Spleen (tissue), 7 donors: ENCODE results near the gene SRPK2.

ENCODE experiments used
- CTCF ChIP-seq, 11 experiments: fragments of 200-600 bp in 7 of 11; fragments of 450-650 bp in 4 of 11; sonication (generic) in 4 of 11; IDR thresholded peaks in 8 of 11; conservative IDR thresholded peaks in 3 of 11; 1 replicate in 7 of 11; 2 replicates in 4 of 11; pipeline versions ENCODE4 v1.4.0 to v1.8.0; 2016 to 2021; ENCODE audit warnings: antibody characterized with exemption in 11 of 11, inconsistent platforms in 4 of 11, mild to moderate bottlenecking in 1 of 11
- POLR2AphosphoS5 ChIP-seq, 3 donors: sonication (generic); formaldehyde crosslinking; IDR thresholded peaks; one replicate each; pipeline ENCODE4 v1.5.1; 2017; ENCODE audit warnings: antibody characterized with exemption in 3 of 3
- donor health status: DM: no; HTN: no; CAD: no; lungs with moderate emphysema.
- donor health status: DM: no; HTN: no; CAD: no.
- donor health status: DM: no; HTN: no; CAD: no.

GRCh38 chr7:105278973-105279687, 109.6 kb downstream of the SRPK2 start:
- no peak for TF ChIP-seq POLR2AphosphoS5 (IDR thresholded peaks at IDR 0.05)
- no peak for TF ChIP-seq CTCF (IDR thresholded peaks at IDR 0.05 in 8 of 11, conservative IDR thresholded peaks at IDR 0.05 in 3 of 11)
